Muscle layer of colon (tissue), 2 donors: Measurements from ENCODE around the gene PIP4K2B.

Experiments
- H3K27ac ChIP-seq: one replicate; pipeline ENCODE4 v1.7.0; 2013; ENCODE audit warnings: low read depth, mild to moderate bottlenecking, low read length, moderate library complexity
- H3K27me3 ChIP-seq, 2 donors: one replicate each; pipeline ENCODE4 v1.7.0; 2013; ENCODE audit warnings: low read length in 2 of 2, mild to moderate bottlenecking in 2 of 2; ENCODE audit not compliant: insufficient read depth in 2 of 2, control insufficient read depth in 1 of 2
- H3K36me3 ChIP-seq: one replicate; pipeline ENCODE4 v1.7.0; 2013; ENCODE audit warnings: mild to moderate bottlenecking, low read length; ENCODE audit not compliant: insufficient read depth
- H3K4me1 ChIP-seq: one replicate; pipeline ENCODE4 v1.7.0; 2013; ENCODE audit warnings: mild to moderate bottlenecking, low read length; ENCODE audit not compliant: insufficient read depth
- H3K4me3 ChIP-seq, 2 donors: one replicate each; pipeline ENCODE4 v1.7.0; 2013; ENCODE audit warnings: low read length in 2 of 2, low read depth in 1 of 2, mild to moderate bottlenecking in 1 of 2, moderate library complexity in 1 of 2
- H3K9ac ChIP-seq: one replicate; pipeline ENCODE4 v1.7.0; 2013; ENCODE audit warnings: low read length
- H3K9me3 ChIP-seq: one replicate; pipeline ENCODE4 v1.7.0; 2013; ENCODE audit warnings: mild to moderate bottlenecking, low read length
- donor health status: abdominal sarcoma.
- donor health status: Adenocarcinoma of cecum.

Gene PIP4K2B

DNA sequence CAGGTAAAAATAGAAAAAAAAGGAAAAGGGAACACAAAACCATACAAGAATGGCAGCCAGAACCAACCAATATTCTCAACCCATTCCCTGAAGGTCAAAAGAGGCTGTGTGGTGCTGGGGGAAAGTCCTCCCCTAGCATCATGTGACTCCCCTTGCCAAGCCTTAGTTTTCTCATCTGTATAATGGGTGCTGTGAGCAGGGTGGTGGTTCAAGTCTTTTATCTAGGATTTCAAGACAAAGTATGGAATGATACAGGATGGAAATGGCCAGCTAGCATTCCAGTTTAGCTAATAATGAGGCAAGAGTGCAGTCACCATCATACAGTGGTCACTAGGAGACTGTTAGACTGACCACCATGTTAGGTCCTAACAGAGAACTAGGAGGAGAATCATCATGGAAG, 26.1 kb downstream of the PIP4K2B start:
- Histone ChIP-seq H3K9me3 (no peaks in the 10 kb centered on the region), H3K27ac (no peak overlapping the region), H3K4me1 (no peaks in the 10 kb centered on the region), H3K36me3 (peaks cover 77% of the 10 kb centered on the region), H3K9ac (no peak overlapping the region), H3K4me3 (no peak overlapping the region), H3K27me3 (no peaks in the 10 kb centered on the region)

DNA sequence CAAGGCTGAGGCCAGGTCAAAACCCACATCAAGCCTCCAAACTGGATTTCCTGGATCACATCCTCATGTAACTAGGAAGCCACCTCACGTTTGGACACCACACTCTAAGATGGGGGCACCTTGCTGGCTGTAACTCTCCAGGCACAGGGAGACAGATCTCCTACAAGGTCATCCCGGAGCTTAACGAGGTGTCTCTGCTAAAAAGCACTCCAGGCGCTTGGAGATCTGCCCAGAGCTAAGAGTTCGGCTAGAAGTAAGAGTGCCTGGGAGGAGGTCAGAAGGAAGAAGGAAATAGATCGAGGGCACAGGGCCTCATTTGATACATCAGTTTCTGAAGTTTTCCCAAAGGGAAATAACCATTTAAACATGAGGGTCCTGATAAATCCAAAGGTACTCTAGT, 30.9 kb downstream of the PIP4K2B start:
- Histone ChIP-seq H3K4me3 (no peak overlapping the region), H3K36me3 (peaks cover 78% of the 10 kb centered on the region), H3K9ac (no peak overlapping the region), H3K9me3 (no peaks in the 10 kb centered on the region), H3K27ac (no peak overlapping the region), H3K27me3 (no peaks in the 10 kb centered on the region), H3K4me1 (no peaks in the 10 kb centered on the region)

DNA sequence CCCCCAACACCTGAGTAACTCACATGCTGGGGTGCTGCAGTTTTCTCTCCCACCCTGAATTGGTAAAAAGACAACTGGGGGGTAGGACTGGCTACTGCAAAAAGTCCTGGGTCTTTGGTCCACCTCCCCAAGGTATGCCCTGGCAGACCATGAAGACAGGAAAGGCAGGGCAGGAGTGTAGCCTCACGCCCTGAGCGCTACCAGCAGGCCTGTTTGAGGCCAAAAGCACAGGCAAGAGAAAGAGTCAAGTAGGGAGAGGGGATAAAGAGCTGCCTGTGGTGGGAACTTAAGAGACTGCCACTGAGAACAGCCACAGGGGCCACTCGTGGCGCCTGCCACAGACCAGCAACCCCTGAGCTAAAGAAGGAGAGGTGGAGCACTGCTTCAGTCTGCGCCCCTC, 33.0 kb downstream of the PIP4K2B start:
- Histone ChIP-seq H3K4me3 (no peak overlapping the region), H3K27me3 (no peaks in the 10 kb centered on the region), H3K9ac (no peak overlapping the region), H3K36me3 (peaks cover 82% of the 10 kb centered on the region), H3K4me1 (no peaks in the 10 kb centered on the region), H3K9me3 (no peaks in the 10 kb centered on the region), H3K27ac (no peak overlapping the region)

DNA sequence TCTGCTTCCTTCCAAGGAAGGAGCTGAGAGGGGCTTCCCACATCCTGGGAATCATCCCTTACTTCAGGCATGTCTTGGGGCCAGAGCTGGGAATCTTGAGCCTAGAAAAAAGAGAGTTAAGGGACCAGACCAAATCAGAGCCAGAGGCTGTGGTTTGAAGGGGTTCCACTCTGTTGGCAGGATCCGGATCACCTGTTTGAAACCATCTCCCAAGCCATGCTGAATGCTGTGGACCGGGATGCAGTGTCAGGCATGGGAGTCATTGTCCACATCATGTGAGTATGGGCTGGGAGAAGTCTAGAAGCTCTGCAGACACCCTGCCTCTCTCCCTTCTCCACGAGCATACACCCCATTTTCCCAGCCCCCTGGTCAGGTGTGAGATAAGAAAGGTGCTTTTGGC, 37.1 kb downstream of the PIP4K2B start:
- Histone ChIP-seq H3K27ac (no peak overlapping the region), H3K27me3 (no peaks in the 10 kb centered on the region), H3K9me3 (no peaks in the 10 kb centered on the region), H3K9ac (no peak overlapping the region), H3K4me3 (no peak overlapping the region), H3K4me1 (no peaks in the 10 kb centered on the region), H3K36me3 (peaks cover 66% of the 10 kb centered on the region)

DNA sequence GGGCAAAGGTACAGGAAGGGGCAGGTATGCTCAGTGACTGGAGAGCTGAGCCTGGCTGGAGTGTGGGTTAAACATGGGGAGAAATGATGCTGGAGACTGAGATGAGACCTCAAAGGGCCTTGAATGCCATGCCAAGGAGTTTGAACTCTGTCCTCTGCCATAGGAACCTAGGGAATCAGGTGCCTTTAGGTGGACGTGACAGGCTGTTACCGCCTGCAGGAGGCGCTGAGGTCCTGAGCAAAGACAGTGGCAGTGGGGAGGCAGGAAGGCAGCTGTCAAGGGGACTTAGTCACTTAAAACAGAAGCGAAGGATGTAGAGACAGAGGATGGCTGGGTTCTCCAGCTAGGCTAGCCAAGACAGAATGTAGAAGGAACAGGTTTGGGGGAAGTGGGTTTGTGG, 37.7 kb downstream of the PIP4K2B start:
- no peak overlapping the region for H3K9ac ChIP-seq
- no peak overlapping the region for H3K27ac ChIP-seq
- H3K27me3 ChIP-seq = no peaks in the 10 kb centered on the region
- H3K9me3 ChIP-seq = no peaks in the 10 kb centered on the region
- peaks cover 61% of the 10 kb centered on the region for H3K36me3 ChIP-seq
- H3K4me1 ChIP-seq = no peaks in the 10 kb centered on the region
- no peak overlapping the region for H3K4me3 ChIP-seq

DNA sequence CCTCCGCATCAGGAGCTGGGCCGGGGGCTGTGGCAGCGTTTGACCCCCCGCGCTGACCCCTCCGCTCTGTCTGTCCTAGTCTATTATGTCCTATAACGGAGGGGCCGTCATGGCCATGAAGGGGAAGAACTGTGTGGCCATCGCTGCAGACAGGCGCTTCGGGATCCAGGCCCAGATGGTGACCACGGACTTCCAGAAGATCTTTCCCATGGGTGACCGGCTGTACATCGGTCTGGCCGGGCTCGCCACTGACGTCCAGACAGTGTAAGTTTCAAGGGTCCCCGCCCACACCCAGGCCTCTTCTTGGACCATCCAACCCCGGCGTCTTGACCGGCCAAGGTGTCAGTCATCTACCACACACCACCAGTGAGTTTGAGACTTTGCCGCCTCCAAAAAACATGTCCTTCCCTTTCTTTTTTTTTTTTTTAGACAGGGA, 46.3 kb downstream of the PIP4K2B start:
- Histone ChIP-seq H3K36me3 (peaks cover 16% of the 10 kb centered on the region), H3K27ac (peak overlapping the region; percentile 96), H3K4me3 (peak overlapping the region; percentile 78 to 84), H3K9me3 (no peaks in the 10 kb centered on the region), H3K4me1 (peaks cover 31% of the 10 kb centered on the region), H3K27me3 (peaks cover 0 to 5% of the 10 kb centered on the region in 2 donors), H3K9ac (peak overlapping the region; percentile 91)

DNA sequence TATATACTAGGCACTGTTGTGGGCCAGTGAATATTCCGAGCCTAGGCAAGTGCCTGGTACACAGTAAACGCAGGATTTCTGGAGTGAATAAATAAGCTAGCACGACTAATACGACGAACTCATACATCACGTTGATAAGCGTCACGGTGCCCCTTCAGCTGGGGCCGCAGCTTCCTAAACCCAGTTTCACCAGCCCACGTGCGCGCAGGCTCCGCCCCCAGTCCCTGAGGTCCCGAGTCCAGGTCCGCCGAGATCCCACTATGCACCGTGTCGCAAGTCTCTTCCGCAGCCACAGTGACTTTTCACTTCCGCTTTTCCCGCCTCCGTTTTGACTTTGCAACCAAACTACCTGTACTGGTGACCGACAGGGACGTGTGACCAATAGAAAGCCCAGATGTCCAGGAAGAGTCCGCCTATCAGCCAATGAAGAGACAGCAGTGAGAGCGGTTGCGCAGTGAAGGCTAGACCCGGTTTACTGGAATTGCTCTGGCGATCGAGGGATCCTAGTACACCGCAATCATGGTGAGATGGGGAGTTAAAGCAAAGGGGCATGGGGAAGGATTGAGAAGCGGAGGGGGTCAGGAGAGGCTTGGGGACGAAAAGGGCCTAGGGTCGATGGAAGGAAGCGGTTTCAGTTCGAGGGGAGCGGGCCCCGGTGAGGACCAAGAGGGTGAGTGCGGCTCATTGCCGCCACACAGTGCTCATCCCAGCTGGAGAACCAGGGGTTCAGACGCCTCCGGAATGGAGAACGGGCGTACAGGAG, 46.9 kb downstream of the PIP4K2B start, which contains the start of gene PSMB3:
Gene PSMB3 (plus strand): TSS at position 434 of the 763 bp plus-strand sequence. CDS start 86 bp downstream, at position 520.
- Histone ChIP-seq H3K27me3 (peaks cover 0 to 5% of the 10 kb centered on the region in 2 donors), H3K9ac (peak within 1 kb of the TSS; percentile 91), H3K27ac (peak within 1 kb of the TSS; percentile 96), H3K4me1 (peaks cover 31% of the 10 kb centered on the region), H3K36me3 (peaks cover 12% of the 10 kb centered on the region), H3K4me3 (peak within 1 kb of the TSS; percentile 78 to 84), H3K9me3 (no peaks in the 10 kb centered on the region)

DNA sequence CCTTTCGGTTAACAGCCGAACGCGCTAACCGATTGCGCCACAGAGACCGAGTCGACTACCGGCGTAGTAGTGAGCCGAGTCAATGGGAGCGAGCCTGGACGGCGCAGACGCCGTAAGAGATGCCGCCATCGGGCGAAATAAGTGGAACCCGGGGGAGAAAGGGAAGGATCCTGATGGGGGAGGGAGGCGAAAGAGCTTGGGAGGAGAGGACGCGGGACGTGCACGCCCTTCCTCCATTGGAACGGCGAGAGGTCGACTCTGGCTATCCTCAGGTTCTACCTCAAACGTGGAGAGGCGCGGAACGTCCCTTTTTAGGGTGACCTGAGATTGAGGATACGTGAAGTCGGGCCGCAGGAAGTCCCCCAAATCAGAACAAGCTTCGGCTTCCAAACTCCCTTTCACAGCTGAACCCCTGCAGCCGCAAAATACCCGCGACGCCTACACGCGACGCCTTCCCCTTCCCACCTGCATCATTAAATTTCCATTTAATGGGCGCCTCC, 47.5 kb downstream of the PIP4K2B start:
- peak overlapping the region; percentile 91 for H3K9ac ChIP-seq
- H3K36me3 ChIP-seq = peaks cover 12% of the 10 kb centered on the region
- H3K9me3 ChIP-seq = no peaks in the 10 kb centered on the region
- peak overlapping the region; percentile 96 for H3K27ac ChIP-seq
- H3K4me1 ChIP-seq = peaks cover 31% of the 10 kb centered on the region
- peaks cover 0 to 5% of the 10 kb centered on the region in 2 donors for H3K27me3 ChIP-seq
- H3K4me3 ChIP-seq = peak overlapping the region; percentile 78 to 84

DNA sequence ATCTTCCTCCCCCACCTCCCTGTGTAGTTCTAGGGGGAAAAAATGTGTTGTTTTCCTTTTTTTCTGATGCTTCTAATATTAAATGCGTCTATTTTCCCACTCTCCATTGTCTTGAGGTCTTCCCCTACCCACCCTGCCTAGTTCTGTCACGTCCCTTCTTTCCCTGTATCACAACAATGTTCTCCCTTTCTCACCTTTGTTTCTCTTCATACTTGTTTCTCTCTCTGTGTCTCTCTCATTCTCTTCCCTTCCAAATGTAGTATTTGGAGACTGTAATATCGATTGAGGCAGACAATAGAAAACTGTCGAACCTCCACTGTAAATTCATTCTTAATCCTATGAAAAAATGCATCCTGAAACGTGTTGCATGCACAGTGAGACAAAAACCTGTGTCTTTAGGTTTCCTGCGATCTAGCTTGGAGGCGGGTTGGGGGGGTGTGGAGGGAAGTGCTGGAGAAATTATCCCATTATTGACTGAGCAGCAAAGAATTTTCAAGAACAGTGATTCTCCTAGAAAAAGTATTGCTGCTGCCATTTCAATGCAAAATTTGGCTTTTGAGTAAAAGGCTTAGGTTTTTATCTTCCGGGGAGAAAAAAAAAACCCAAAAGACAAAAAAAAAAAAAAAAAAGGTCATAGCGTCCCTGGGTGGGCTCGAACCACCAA, 48.1 kb downstream of the PIP4K2B start:
- peaks cover 0 to 5% of the 10 kb centered on the region in 2 donors for H3K27me3 ChIP-seq
- peak overlapping the region; percentile 96 for H3K27ac ChIP-seq
- peak overlapping the region; percentile 10 to 84 for H3K4me3 ChIP-seq
- H3K4me1 ChIP-seq = peaks cover 37% of the 10 kb centered on the region
- no peak overlapping the region for H3K9ac ChIP-seq
- H3K9me3 ChIP-seq = no peaks in the 10 kb centered on the region
- peaks cover 11% of the 10 kb centered on the region for H3K36me3 ChIP-seq

DNA sequence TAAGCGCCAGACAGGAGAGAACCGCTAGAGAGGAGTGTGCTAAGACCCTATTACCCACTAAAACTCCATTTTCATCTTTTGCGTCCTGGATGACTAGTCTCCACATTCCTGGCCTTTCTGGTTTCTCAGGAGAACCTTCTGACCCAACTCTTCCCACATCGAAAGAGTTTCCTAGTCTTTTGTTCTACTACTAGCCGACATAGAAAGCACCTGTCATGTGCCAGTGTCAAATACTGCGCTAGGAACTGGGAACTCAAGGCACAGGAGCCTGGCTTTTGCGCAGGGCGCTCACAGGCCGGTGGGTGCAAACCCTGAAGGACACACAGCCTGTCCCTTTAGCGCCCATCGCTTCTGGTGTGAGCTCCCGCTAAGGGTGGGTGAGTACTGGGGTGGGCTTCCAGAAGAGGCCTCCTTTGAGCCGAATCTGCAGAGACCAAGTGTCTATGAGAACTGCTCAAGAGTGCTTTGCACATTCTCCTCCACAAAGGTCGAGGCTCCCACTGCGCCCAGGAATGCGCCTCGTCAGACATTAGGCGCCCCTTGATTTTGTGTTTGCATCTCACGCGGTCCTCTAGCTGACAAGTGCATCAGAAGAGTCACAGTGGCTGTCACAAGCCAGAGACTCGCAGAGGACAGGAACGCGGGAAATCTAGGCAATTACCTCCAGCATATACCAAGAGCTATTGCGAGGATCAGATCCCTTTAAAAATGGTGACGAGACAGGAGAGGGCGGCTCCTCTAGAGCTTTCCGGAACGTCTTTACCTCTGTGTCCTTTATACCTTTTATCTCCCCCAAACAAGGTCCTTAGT, 48.8 kb downstream of the PIP4K2B start:
- Histone ChIP-seq H3K4me1 (peaks cover 43% of the 10 kb centered on the region), H3K27ac (peak overlapping the region; percentile 90), H3K4me3 (peak overlapping the region; percentile 62 to 66), H3K9me3 (no peaks in the 10 kb centered on the region), H3K36me3 (peaks cover 4% of the 10 kb centered on the region), H3K9ac (no peak overlapping the region), H3K27me3 (peaks cover 0 to 5% of the 10 kb centered on the region in 2 donors)

DNA sequence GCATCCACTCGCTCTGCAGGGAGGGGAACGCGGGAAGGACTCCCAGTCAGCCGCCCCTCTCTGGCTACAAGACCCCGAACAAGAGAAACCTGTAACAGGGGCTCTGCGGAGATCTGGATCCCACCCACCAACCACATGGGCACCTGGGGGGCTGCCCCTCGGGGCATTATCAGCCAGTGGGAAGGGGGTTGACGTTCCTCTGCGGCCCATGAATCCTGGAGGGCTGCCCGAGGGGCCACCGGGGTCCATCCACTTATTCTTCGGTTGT, 49.4 kb downstream of the PIP4K2B start:
- H3K9me3 ChIP-seq = no peaks in the 10 kb centered on the region
- H3K36me3 ChIP-seq = peaks cover 4% of the 10 kb centered on the region
- H3K4me1 ChIP-seq = peaks cover 45% of the 10 kb centered on the region
- no peak overlapping the region for H3K9ac ChIP-seq
- peaks cover 0 to 5% of the 10 kb centered on the region in 2 donors for H3K27me3 ChIP-seq
- H3K4me3 ChIP-seq = peak overlapping the region; percentile 62 to 66
- peak overlapping the region; percentile 90 for H3K27ac ChIP-seq
